ENCODE data around the gene HDAC4.
"Not testable (repeated sequence)": the region's sequence is repeated elsewhere in the genome, so short reads cannot be mapped to it uniquely, and the experiment has no call there.

DNA sequence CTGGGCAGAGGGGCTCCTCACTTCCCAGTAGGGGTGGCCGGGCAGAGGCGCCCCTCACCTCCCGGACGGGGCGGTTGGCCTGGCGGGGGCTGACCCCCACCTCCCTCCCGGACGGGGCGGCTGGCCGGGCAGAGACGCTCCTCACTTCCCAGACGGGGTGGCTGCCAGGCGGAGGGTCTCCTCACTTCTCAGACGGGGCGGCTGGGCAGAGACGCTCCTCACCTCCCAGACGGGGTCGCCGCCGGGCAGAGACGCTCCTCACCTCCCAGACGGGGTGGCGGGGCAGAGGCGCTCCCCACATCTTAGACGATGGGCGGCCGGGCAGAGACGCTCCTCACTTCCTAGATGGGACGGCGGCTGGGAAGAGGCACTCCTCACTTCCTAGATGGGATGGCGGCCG lies 48.6 kb upstream of the HDAC4 start:
- TF ChIP-seq SP1, FOXK2 (IDR thresholded peaks at IDR 0.05): not testable (repeated sequence)

Measured in HEK293T (cell line).